ENCODE data around the gene PCDH12. TPM values are rescaled to one million over a fixed set of nuclear protein-coding genes. Genes with fewer than 3 reads are reported as not detected.

PCDH12 gene
- total RNA-seq, 1 donor from 2014 or later: 0.07 TPM

- Mint-ChIP-seq H3K4me3 (no peak overlapping the region), H3K27me3 (ENCODE audit: low read depth) (peaks cover 29% of the 10 kb centered on the region), H3K27ac (no peak overlapping the region), H3K9me3 (no peaks in the 10 kb centered on the region), H3K4me1 (peaks cover 9% of the 10 kb centered on the region), H3K36me3 (peaks cover 1% of the 10 kb centered on the region)
- DNase-seq (ENCODE audit: low spot score in 2 of 2, unreplicated experiment in 2 of 2): no peak
- no peak for TF ChIP-seq CTCF (IDR thresholded peaks at IDR 0.05; ENCODE audit: unreplicated experiment)
Measured at GRCh38 chr5:141919218-141920119, 38.5 kb downstream of the PCDH12 start.

- Mint-ChIP-seq H3K4me1 (peaks cover 10% of the 10 kb centered on the region), H3K36me3 (no peaks in the 10 kb centered on the region), H3K27me3 (ENCODE audit: low read depth) (peaks cover 38% of the 10 kb centered on the region), H3K4me3 (no peak overlapping the region), H3K27ac (no peak overlapping the region), H3K9me3 (no peaks in the 10 kb centered on the region)
- DNase-seq (ENCODE audit: low spot score in 2 of 2, unreplicated experiment in 2 of 2): no peak
- no peak for TF ChIP-seq CTCF (IDR thresholded peaks at IDR 0.05; ENCODE audit: unreplicated experiment)
Measured at GRCh38 chr5:141917760-141918159, 40.2 kb downstream of the PCDH12 start.

GRCh38 chr5:141916522-141916921 lies 41.5 kb downstream of the PCDH12 start:
- Mint-ChIP-seq H3K27ac (no peak overlapping the region), H3K4me1 (peaks cover 8% of the 10 kb centered on the region), H3K36me3 (no peaks in the 10 kb centered on the region), H3K4me3 (no peak overlapping the region), H3K9me3 (no peaks in the 10 kb centered on the region), H3K27me3 (ENCODE audit: low read depth) (peaks cover 42% of the 10 kb centered on the region)
- TF ChIP-seq CTCF (IDR thresholded peaks at IDR 0.05; ENCODE audit: unreplicated experiment): no peak
- DNase-seq (ENCODE audit: low spot score in 2 of 2, unreplicated experiment in 2 of 2): no peak

GRCh38 chr5:141915881-141916336 lies 42.1 kb downstream of the PCDH12 start:
- H3K36me3 Mint-ChIP-seq: no peaks in the 10 kb centered on the region
- no peak for DNase-seq (ENCODE audit: low spot score in 2 of 2, unreplicated experiment in 2 of 2)
- no peak overlapping the region for H3K27ac Mint-ChIP-seq

GRCh38 chr5:141914797-141915196 lies 43.2 kb downstream of the PCDH12 start:
- Mint-ChIP-seq H3K4me1 (peaks cover 8% of the 10 kb centered on the region), H3K36me3 (no peaks in the 10 kb centered on the region), H3K27me3 (ENCODE audit: low read depth) (peaks cover 42% of the 10 kb centered on the region), H3K27ac (no peak overlapping the region), H3K9me3 (no peaks in the 10 kb centered on the region), H3K4me3 (peak overlapping the region; percentile 50)
- DNase-seq (ENCODE audit: low spot score in 2 of 2, unreplicated experiment in 2 of 2): no peak
- TF ChIP-seq CTCF (IDR thresholded peaks at IDR 0.05; ENCODE audit: unreplicated experiment): no peak

More at GRCh38 chr5:141915881-141916336, 42.1 kb downstream of the PCDH12 start:
- Mint-ChIP-seq H3K4me1 (peaks cover 8% of the 10 kb centered on the region), H3K9me3 (no peaks in the 10 kb centered on the region), H3K4me3 (no peak overlapping the region), H3K27me3 (ENCODE audit: low read depth) (peaks cover 42% of the 10 kb centered on the region)
- TF ChIP-seq CTCF (IDR thresholded peaks at IDR 0.05; ENCODE audit: unreplicated experiment): no peak
